Measurements from ENCODE around the gene CTH. TPM values are rescaled to one million over a fixed set of nuclear protein-coding genes. Genes with fewer than 3 reads are reported as not detected.
"Not testable (repeated sequence)": the region's sequence is repeated elsewhere in the genome, so short reads cannot be mapped to it uniquely, and the experiment has no call there.

CTH gene
- 1 to 10 TPM; 3.0 to 7.6 (median 3.6) TPM for total RNA-seq
- total RNA-seq (2013) = 3.7 TPM

DNA sequence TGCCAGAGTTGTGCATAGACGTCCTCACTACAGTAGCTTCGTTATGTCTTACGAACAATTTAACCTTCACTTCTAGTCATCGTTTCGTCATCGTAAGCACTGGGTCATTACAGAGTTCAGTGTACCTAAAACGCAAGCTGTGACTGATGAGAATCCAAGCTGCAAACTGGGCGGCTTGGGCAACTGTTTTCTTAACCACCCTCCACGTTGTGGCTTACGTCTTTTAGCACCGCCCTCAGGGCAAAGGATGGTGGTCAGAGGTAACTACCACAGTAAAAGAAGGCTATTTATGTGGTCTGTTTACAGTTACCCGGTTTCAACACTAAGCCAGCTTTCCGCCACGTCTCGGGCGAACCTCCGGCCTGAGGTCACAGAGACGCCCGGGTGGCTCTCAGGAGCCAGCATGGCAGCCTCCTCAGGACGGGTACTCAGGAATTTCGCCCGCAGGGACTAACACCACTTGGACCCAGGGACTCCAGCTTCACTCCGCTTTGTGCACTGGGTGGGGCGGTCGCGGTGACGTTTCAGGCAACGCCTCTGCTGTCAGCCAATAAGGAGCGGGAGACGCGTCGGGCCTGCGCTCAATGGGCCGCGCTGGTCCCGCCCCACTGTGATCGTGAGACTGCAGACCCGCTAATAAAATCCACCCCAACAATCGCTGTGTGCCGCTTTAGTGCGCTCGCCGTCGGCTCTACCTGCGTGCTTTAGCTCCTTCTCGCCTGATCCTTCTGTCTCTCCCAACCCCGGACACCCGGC, at the start of gene CTH:
TSS of gene CTH (plus strand) at position 665 of the 756 bp plus-strand sequence. CDS start 148 bp downstream, outside the sequence.
- DNase-seq (peak; percentile 92 to 96), ATAC-seq (peak; percentile 93 to 97 (median 93))
- no peak for TF ChIP-seq CTCF (IDR thresholded peaks at IDR 0.05)
- H3K9me3 ChIP-seq (ENCODE audit: control insufficient read depth, insufficient read depth, low read length) = no peaks in the 10 kb centered on the region
- WGBS (ENCODE audit: insufficient coverage) = under 1% methylated on average over 48 of the region's 48 CpGs
- peaks cover 15 to 18% of the 10 kb centered on the region in 2 donors for H3K4me1 Mint-ChIP-seq
- peak within 1 kb of the TSS; percentile 69 for H3K4me3 ChIP-seq (ENCODE audit: low read length)
- peak within 1 kb of the TSS; percentile 91 for H3K27ac ChIP-seq (ENCODE audit: low read length)
- H3K4me1 ChIP-seq (ENCODE audit: control insufficient read depth, insufficient read depth, low read length) = peaks cover 8% of the 10 kb centered on the region
- peaks cover 4% of the 10 kb centered on the region for H3K27me3 ChIP-seq (ENCODE audit: control insufficient read depth, insufficient read depth, low read length)
- peak within 1 kb of the TSS; percentile 99 for H3K4me3 Mint-ChIP-seq
- no peaks in the 10 kb centered on the region for H3K36me3 ChIP-seq (ENCODE audit: control insufficient read depth, insufficient read depth, low read length)
- no peaks in the 10 kb centered on the region for H3K9me3 Mint-ChIP-seq
- intact Hi-C loops (cut with micrococcal nuclease) = loop anchor here (1.0 kb wide), 3 partner anchors 56 to 205 kb away; partner anchors contain the start of genes ANKRD13C, LRRC40 and SRSF11
- peaks cover 13 to 19% of the 10 kb centered on the region in 2 donors for H3K27me3 Mint-ChIP-seq (ENCODE audit: low read depth in 2 of 2)
- no peaks in the 10 kb centered on the region for H3K36me3 Mint-ChIP-seq
- H3K27ac Mint-ChIP-seq = peak within 1 kb of the TSS; percentile 90 to 93

DNA sequence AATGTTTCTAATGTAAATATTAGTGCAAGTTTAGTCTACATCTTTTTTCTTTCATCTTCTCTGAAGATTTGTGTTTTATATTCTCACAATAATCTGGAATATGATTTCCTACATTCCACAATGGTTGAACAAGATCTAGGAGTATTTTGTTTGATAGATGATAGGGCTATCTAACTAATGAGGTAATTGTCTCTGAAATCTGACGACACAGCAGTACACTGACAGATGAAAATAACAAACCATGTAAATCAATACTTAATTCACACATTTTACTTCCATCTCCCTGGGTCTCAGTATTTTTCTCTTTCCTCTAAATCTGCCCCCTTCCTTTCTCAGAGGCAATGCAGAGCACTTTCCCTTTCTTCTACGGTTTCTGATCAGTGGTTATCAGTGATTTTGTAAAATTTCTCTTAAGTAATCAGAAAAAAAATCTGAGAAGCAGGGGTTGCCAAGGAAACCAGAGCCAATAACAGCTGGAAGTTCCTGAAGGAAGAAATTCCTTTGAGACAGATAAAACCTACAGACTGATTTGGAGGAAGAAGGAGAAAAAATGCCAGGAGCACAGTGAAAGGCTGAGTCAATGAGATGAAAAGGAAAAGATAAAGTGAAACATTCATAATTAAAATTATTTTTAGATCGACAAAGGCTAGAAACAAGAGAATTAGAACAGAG, 49.2 kb upstream of the CTH start:
- H3K27ac Mint-ChIP-seq = no peak overlapping the region
- Histone ChIP-seq H3K27me3 (ENCODE audit: control insufficient read depth, insufficient read depth, low read length) (no peaks in the 10 kb centered on the region), H3K27ac (ENCODE audit: low read length) (no peak overlapping the region), H3K9me3 (ENCODE audit: control insufficient read depth, insufficient read depth, low read length) (no peaks in the 10 kb centered on the region), H3K36me3 (ENCODE audit: control insufficient read depth, insufficient read depth, low read length) (no peaks in the 10 kb centered on the region), H3K4me1 (ENCODE audit: control insufficient read depth, insufficient read depth, low read length) (no peaks in the 10 kb centered on the region), H3K4me3 (ENCODE audit: low read length) (no peak overlapping the region)
- intact Hi-C loops (cut with micrococcal nuclease) = no loop called here
- TF ChIP-seq CTCF (IDR thresholded peaks at IDR 0.05) = no peak
- peaks cover 0 to 2% of the 10 kb centered on the region in 2 donors for H3K4me1 Mint-ChIP-seq
- no peaks in the 10 kb centered on the region for H3K9me3 Mint-ChIP-seq
- ATAC-seq = no peak
- no peaks in the 10 kb centered on the region for H3K27me3 Mint-ChIP-seq (ENCODE audit: low read depth in 2 of 2)
- no peak overlapping the region for H3K4me3 Mint-ChIP-seq
- WGBS (ENCODE audit: insufficient coverage) = 84% methylated on average over 3 of the region's 3 CpGs
- H3K36me3 Mint-ChIP-seq = no peaks in the 10 kb centered on the region
- no peak for DNase-seq

DNA sequence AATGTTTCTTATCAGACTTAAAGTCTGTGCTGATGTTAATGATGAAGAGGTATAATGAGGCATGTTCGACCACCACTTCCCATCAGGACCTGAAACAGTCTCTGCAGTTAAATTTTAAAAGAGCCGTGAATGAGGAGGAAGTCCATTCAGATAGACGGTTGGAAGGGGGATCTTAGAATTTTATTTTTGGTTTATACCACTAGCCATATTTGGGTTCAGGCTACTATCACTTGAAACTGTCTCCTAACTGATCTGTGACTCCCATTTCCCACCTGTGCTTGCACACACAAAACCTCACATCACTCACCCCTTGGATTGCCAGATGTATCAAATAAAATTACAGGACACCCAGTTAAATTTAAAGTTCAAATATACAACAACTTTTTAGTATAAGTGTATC, 46.6 kb upstream of the CTH start:
- Histone ChIP-seq H3K27ac (ENCODE audit: low read length) (no peak overlapping the region), H3K9me3 (ENCODE audit: control insufficient read depth, insufficient read depth, low read length) (no peaks in the 10 kb centered on the region), H3K27me3 (ENCODE audit: control insufficient read depth, insufficient read depth, low read length) (no peaks in the 10 kb centered on the region), H3K4me3 (ENCODE audit: low read length) (no peak overlapping the region), H3K4me1 (ENCODE audit: control insufficient read depth, insufficient read depth, low read length) (no peaks in the 10 kb centered on the region), H3K36me3 (ENCODE audit: control insufficient read depth, insufficient read depth, low read length) (no peaks in the 10 kb centered on the region)
- DNase-seq (no peak), ATAC-seq (no peak)
- Mint-ChIP-seq H3K27ac (no peak overlapping the region), H3K4me1 (peaks cover 0 to 6% of the 10 kb centered on the region in 2 donors), H3K36me3 (no peaks in the 10 kb centered on the region), H3K9me3 (no peaks in the 10 kb centered on the region), H3K27me3 (ENCODE audit: low read depth in 2 of 2) (no peaks in the 10 kb centered on the region), H3K4me3 (no peak overlapping the region)
- 62% methylated on average over 2 of the region's 3 CpGs for WGBS (ENCODE audit: insufficient coverage)
- intact Hi-C loops (cut with micrococcal nuclease) = no loop called here
- TF ChIP-seq CTCF (IDR thresholded peaks at IDR 0.05) = no peak

DNA sequence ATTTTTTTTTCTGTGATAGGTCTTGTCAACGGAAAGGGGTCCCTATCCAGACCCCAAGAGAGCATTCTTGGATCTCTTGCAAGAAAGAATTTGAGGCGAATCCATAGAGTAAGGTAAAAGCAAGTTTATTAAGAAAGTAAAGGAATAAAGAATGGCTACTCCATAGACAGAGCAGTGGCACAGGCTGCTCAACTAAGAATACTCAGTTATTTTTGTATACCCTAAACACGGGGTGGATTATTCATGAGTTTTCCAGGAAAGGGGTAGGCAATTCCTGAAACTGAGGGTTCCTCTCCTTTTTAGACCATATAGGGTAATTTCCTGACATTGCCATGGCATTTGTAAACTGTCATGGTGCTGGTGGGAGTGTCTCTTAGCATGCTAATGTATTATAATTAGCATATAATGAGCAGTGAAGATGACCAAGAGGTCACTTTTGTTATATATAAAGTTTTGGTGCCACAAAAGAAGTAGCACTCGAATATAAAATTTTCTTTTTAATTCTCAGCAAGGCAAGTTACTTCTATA, 44.6 kb upstream of the CTH start:
- H3K4me3 ChIP-seq (ENCODE audit: low read length); H3K4me1 Mint-ChIP-seq; H3K9me3 ChIP-seq (ENCODE audit: control insufficient read depth, insufficient read depth, low read length); H3K9me3 Mint-ChIP-seq; H3K36me3 Mint-ChIP-seq; H3K27ac Mint-ChIP-seq; intact Hi-C loops (cut with micrococcal nuclease); DNase-seq; H3K27me3 Mint-ChIP-seq (ENCODE audit: low read depth in 2 of 2); ATAC-seq; H3K4me1 ChIP-seq (ENCODE audit: control insufficient read depth, insufficient read depth, low read length); H3K36me3 ChIP-seq (ENCODE audit: control insufficient read depth, insufficient read depth, low read length); H3K4me3 Mint-ChIP-seq; H3K27ac ChIP-seq (ENCODE audit: low read length); H3K27me3 ChIP-seq (ENCODE audit: control insufficient read depth, insufficient read depth, low read length): not testable (repeated sequence)
- WGBS (ENCODE audit: insufficient coverage) = 95% methylated on average over 2 of the region's 4 CpGs

- H3K27ac ChIP-seq (ENCODE audit: low read length); H3K36me3 ChIP-seq (ENCODE audit: control insufficient read depth, insufficient read depth, low read length); H3K4me3 ChIP-seq (ENCODE audit: low read length); H3K4me3 Mint-ChIP-seq; ATAC-seq; H3K27me3 ChIP-seq (ENCODE audit: control insufficient read depth, insufficient read depth, low read length); H3K9me3 Mint-ChIP-seq; H3K4me1 ChIP-seq (ENCODE audit: control insufficient read depth, insufficient read depth, low read length); H3K4me1 Mint-ChIP-seq; intact Hi-C loops (cut with micrococcal nuclease); H3K36me3 Mint-ChIP-seq; H3K27me3 Mint-ChIP-seq (ENCODE audit: low read depth in 2 of 2); H3K27ac Mint-ChIP-seq; H3K9me3 ChIP-seq (ENCODE audit: control insufficient read depth, insufficient read depth, low read length); DNase-seq: not testable (repeated sequence)
- WGBS (ENCODE audit: insufficient coverage) = 89% methylated on average over 3 of the region's 3 CpGs
Measured at GRCh38 chr1:70366997-70367396, 44.1 kb upstream of the CTH start.
